ENCODE data around the gene CCDC146. TPM values are rescaled to one million over a fixed set of nuclear protein-coding genes. Genes with fewer than 3 reads are reported as not detected.

Gene CCDC146
- total and polyA plus RNA-seq, 10 donors: 4.1 to 21.3 (median 10.9) TPM

- no peaks in the 10 kb centered on the region for H3K27me3 ChIP-seq (replicated peaks in 1 of 7)
- H3K4me1 ChIP-seq: no peaks in the 10 kb centered on the region
- TF ChIP-seq CTCF (IDR thresholded peaks at IDR 0.05 in 8 of 11, conservative IDR thresholded peaks at IDR 0.05 in 3 of 11) (no peak), POLR2AphosphoS5 (IDR thresholded peaks at IDR 0.05) (no peak), POLR2A (IDR thresholded peaks at IDR 0.05) (no peak)
- peaks cover 0 to 6% (median 2%) of the 10 kb centered on the region in 6 donors for H3K36me3 ChIP-seq
- no peak overlapping the region for H3K4me3 ChIP-seq
- intact Hi-C loops (cut with DNase I; ENCODE audit: low total_unique reads): no loop called here
- H3K9me3 ChIP-seq: no peaks in the 10 kb centered on the region
- 86 to 93% (median 91%) methylated on average over 6 of the region's 6 CpGs for WGBS, 5 donors
- no peak overlapping the region for H3K27ac ChIP-seq
- no peak for DNase-seq
Observed at GRCh38 chr7:77258593-77258992, 136.2 kb downstream of the CCDC146 start.

- Histone ChIP-seq H3K4me1 (no peaks in the 10 kb centered on the region), H3K9me3 (no peaks in the 10 kb centered on the region), H3K36me3 (peaks cover 0 to 4% (median 0%) of the 10 kb centered on the region in 6 donors), H3K27ac (no peak overlapping the region), H3K4me3 (no peak overlapping the region), H3K27me3 (replicated peaks in 1 of 7) (no peaks in the 10 kb centered on the region)
- DNase-seq: no peak
- intact Hi-C loops (cut with DNase I; ENCODE audit: low total_unique reads): no loop called here
- TF ChIP-seq POLR2AphosphoS5 (IDR thresholded peaks at IDR 0.05) (no peak), POLR2A (IDR thresholded peaks at IDR 0.05) (no peak), CTCF (IDR thresholded peaks at IDR 0.05 in 8 of 11, conservative IDR thresholded peaks at IDR 0.05 in 3 of 11) (no peak)
- 77 to 96% (median 88%) methylated on average over 4 of the region's 4 CpGs for WGBS, 5 donors
Observed at GRCh38 chr7:77262316-77262715, 139.9 kb downstream of the CCDC146 start.

- Histone ChIP-seq H3K9me3 (no peaks in the 10 kb centered on the region), H3K4me1 (peaks cover 0 to 17% (median 16%) of the 10 kb centered on the region in 6 donors), H3K27ac (no peak overlapping the region), H3K36me3 (peaks cover 0 to 4% (median 0%) of the 10 kb centered on the region in 6 donors), H3K4me3 (no peak overlapping the region), H3K27me3 (replicated peaks in 1 of 7) (no peaks in the 10 kb centered on the region)
- no peak for DNase-seq
- TF ChIP-seq CTCF (IDR thresholded peaks at IDR 0.05 in 8 of 11, conservative IDR thresholded peaks at IDR 0.05 in 3 of 11) (no peak), POLR2A (IDR thresholded peaks at IDR 0.05) (no peak), POLR2AphosphoS5 (IDR thresholded peaks at IDR 0.05) (no peak)
- intact Hi-C loops (cut with DNase I; ENCODE audit: low total_unique reads): no loop called here
- 70 to 83% (median 80%) methylated on average over 4 of the region's 4 CpGs for WGBS, 5 donors
Observed at GRCh38 chr7:77265666-77266065, 143.3 kb downstream of the CCDC146 start.

- H3K9me3 ChIP-seq: no peaks in the 10 kb centered on the region
- peaks cover 0 to 19% (median 16%) of the 10 kb centered on the region in 6 donors for H3K4me1 ChIP-seq
- no peak overlapping the region for H3K4me3 ChIP-seq
- H3K27me3 ChIP-seq (replicated peaks in 1 of 7): no peaks in the 10 kb centered on the region
- WGBS, 5 donors: 67 to 96% (median 81%) methylated on average over 2 of the region's 2 CpGs
- intact Hi-C loops (cut with DNase I; ENCODE audit: low total_unique reads): no loop called here
- no peak overlapping the region for H3K27ac ChIP-seq
- H3K36me3 ChIP-seq: peaks cover 0 to 4% (median 0%) of the 10 kb centered on the region in 6 donors
- DNase-seq: no peak
- TF ChIP-seq CTCF (IDR thresholded peaks at IDR 0.05 in 8 of 11, conservative IDR thresholded peaks at IDR 0.05 in 3 of 11) (no peak), POLR2AphosphoS5 (IDR thresholded peaks at IDR 0.05) (no peak), POLR2A (IDR thresholded peaks at IDR 0.05) (no peak)
Observed at GRCh38 chr7:77266291-77266794, 143.9 kb downstream of the CCDC146 start.

Data from spleen (tissue), 11 donors.